Mucosa of stomach (tissue), 1 donor: ENCODE results near the gene FSIP2.

Experiments used
- H3K27me3 ChIP-seq: one replicate; pipeline ENCODE4 v1.7.0; 2013; ENCODE audit warnings: mild to moderate bottlenecking, low read length; ENCODE audit not compliant: control insufficient read depth, insufficient read depth
- H3K36me3 ChIP-seq: one replicate; pipeline ENCODE4 v1.7.0; 2013; ENCODE audit warnings: low read length; ENCODE audit not compliant: control insufficient read depth, insufficient read depth
- H3K4me1 ChIP-seq: one replicate; pipeline ENCODE4 v1.7.0; 2013; ENCODE audit warnings: mild to moderate bottlenecking, low read length; ENCODE audit not compliant: control insufficient read depth, insufficient read depth
- H3K4me3 ChIP-seq: one replicate; pipeline ENCODE4 v1.7.0; 2013; ENCODE audit warnings: low read length
- H3K9ac ChIP-seq: one replicate; pipeline ENCODE4 v1.7.0; 2013; ENCODE audit warnings: mild to moderate bottlenecking, low read length, moderate library complexity
- H3K9me3 ChIP-seq: one replicate; pipeline ENCODE4 v1.7.0; 2013; ENCODE audit warnings: mild to moderate bottlenecking, low read length, moderate library complexity; ENCODE audit not compliant: control insufficient read depth
- donor health status: Pancreatic carcinoma.

FSIP2 gene

DNA sequence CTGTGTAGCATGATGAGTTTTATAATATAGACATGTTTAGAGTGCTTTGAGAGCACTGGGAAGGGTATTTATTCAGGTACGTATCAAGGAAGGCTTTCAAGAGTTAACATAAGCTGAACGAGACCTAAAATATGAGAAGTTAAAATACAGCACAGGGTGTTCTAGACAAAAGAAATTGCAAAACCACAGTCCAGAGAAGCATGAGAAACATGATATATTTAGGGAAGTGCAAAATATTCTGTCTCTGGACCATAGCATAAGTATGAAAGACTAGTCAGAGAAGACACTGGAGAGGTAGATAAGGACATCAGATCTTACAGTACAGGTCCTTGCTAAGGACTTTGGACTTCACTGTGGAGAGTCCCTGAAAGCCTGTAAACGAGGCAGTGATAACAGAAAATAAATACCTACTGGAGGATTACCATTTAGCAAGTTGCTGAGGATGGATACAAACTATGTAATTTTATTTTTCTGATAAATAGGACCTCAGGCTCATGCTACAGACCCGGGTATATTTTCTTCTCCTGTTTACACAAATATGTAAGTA lies 43.7 kb downstream of the FSIP2 start:
- no peaks in the 10 kb centered on the region for H3K4me1 ChIP-seq
- no peak overlapping the region for H3K9ac ChIP-seq
- no peaks in the 10 kb centered on the region for H3K36me3 ChIP-seq
- H3K4me3 ChIP-seq: no peak overlapping the region
- H3K9me3 ChIP-seq: no peaks in the 10 kb centered on the region
- H3K27me3 ChIP-seq: no peaks in the 10 kb centered on the region

DNA sequence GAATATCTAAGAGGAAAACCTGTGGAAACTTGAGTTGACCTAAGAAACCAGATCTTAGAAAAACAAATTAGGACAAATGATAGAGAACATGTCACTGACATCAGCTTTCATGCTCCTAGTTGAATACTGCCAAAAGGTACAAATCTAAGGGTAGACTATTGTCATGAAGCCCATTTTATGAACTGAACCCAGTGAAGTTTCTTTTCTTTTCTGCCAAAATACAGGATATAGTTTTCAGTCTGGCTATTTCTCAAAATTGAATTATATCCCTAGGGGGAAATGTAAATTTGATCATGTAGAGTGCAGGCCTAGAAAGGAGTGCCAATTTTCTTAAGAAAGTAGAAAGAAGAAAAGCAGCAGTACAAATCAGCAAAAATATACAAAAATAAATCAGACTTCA lies 46.6 kb downstream of the FSIP2 start:
- H3K36me3 ChIP-seq: no peaks in the 10 kb centered on the region
- no peaks in the 10 kb centered on the region for H3K4me1 ChIP-seq
- no peaks in the 10 kb centered on the region for H3K27me3 ChIP-seq

DNA sequence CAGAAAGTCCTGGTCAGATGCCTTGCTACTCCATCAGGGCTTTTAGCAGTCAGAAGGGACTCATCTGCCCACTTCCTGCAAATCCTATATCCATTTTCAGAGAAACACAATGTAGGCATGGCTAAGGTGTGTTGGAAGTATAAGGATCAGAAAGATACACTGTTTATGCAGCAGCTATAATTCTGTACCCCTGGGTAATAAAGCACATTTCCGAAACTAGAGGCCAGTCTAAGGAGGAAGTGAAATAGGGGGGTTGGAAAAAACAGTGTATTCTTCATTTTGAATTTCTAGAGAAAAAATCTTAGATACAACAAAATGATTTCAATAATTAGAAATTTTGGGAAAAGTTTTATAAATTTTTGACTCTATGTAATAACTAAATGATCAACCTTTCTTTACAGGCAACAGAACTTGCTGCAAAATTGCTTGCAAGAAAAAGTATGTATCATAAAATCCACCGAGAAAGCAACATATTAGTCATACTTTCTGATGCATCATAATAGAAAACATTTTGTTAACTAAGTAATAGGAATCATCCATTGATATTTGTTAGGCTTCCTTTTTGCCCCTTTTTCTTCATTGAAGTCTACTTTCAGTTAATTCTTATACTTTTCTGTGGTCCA lies 47.4 kb downstream of the FSIP2 start:
- Histone ChIP-seq H3K4me1 (no peaks in the 10 kb centered on the region), H3K9me3 (no peaks in the 10 kb centered on the region), H3K4me3 (no peak overlapping the region), H3K36me3 (no peaks in the 10 kb centered on the region), H3K27me3 (no peaks in the 10 kb centered on the region), H3K9ac (no peak overlapping the region)

More for the DNA sequence above, 46.6 kb downstream of the FSIP2 start:
- Histone ChIP-seq H3K9ac (no peak overlapping the region), H3K4me3 (no peak overlapping the region), H3K9me3 (no peaks in the 10 kb centered on the region)

DNA sequence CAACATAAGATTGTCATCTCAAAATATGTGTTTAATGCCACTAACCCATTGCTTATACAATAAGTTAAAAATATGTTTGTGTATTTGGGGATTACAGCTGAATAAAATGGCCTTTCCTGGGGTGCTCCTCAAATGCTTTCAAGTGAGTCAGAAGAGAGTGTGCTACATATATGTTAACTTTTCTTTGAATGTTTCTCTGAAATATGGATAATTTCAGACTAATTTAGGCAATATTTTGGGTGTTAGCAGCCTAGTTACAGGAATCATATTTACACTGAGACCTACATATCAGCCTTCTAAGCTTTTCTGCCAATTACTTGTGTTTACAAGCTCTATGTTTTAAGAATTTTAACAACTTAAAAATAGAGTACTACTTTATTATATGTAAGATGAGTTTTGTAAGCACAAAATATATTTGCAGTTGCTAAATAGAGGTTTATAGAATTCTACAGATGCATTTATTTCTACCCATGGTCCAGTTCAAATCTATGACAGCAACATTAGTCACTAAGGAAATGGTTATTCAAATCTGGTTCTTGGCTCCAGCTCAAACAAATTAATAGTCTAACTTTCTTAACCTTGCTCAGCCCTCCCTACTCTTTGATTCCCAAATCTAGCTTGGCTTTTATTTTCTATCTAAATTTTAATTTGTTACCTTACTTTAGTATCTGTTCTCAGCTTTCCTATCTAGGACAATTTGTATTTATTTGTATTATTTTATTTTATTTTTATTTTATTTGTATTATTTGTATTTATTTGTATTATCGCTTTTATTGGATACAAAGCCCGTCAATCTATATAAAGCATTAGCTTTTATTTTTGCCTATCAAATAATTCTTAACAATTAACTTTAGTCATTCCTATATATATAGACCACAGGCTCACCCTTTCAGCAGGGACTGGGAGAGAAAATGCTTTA lies 48.9 kb downstream of the FSIP2 start:
- H3K9ac ChIP-seq: no peak overlapping the region
- H3K4me1 ChIP-seq: no peaks in the 10 kb centered on the region
- no peaks in the 10 kb centered on the region for H3K9me3 ChIP-seq
- H3K36me3 ChIP-seq: no peaks in the 10 kb centered on the region
- no peak overlapping the region for H3K4me3 ChIP-seq
- no peaks in the 10 kb centered on the region for H3K27me3 ChIP-seq

DNA sequence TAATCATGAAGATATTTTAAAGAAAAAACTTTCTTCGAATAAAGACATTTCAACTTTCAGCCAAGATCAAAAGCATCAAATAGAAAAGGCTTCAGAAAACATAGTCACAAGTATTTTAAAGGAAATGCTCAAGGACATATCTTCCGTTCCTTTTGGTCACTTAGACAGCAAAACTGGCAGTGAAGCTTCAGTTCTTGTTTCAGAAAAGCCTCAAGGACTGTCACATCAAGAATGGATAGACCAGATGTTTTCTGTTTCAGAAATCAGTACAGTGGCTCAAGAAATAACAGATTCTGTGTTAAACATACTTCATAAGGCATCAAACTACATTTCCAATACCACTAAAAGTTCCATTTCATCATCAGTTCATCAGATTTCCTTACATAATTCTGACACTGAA lies 51.8 kb downstream of the FSIP2 start:
- Histone ChIP-seq H3K4me1 (no peaks in the 10 kb centered on the region), H3K27me3 (no peaks in the 10 kb centered on the region), H3K9me3 (no peaks in the 10 kb centered on the region), H3K36me3 (no peaks in the 10 kb centered on the region), H3K4me3 (no peak overlapping the region), H3K9ac (no peak overlapping the region)

DNA sequence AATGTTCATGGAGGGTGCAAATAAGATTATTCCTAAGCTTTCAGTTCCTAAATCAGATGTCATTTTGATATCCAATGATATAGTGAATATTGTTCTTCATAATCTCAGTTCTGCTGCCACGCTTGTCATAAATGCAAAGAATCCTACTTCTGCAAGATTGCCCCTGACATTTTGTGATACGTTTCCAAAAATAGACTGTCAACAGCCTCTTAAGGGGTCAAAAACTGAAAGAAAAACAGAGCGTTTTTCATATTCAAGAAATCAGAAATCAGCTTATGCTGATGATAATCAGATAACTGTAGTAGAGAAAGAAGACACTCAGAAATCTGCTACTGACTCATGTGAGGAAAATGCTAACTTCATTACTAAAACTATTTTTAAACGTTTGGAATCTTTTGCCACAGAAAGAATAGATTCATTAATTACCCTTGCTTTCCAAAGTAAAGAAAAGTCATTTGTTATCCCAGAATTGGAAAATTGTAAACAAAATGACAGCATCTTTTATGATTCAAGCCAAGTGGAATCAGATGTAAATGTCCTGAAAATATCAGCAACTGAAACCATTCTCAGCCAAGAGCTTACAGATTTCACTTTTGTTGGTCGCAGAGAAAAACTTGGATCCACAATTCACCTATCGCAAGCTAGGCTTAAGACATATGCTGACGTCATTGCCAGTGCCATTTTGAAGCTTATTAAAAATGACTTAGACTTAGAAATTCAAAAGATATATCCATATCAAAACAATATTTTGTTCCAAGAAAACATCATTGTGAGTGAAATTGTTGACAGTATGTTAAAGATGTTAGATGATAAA lies 55.1 kb downstream of the FSIP2 start:
- no peak overlapping the region for H3K9ac ChIP-seq
- no peaks in the 10 kb centered on the region for H3K9me3 ChIP-seq
- H3K27me3 ChIP-seq: no peaks in the 10 kb centered on the region
- no peaks in the 10 kb centered on the region for H3K36me3 ChIP-seq
- no peaks in the 10 kb centered on the region for H3K4me1 ChIP-seq
- H3K4me3 ChIP-seq: no peak overlapping the region

DNA sequence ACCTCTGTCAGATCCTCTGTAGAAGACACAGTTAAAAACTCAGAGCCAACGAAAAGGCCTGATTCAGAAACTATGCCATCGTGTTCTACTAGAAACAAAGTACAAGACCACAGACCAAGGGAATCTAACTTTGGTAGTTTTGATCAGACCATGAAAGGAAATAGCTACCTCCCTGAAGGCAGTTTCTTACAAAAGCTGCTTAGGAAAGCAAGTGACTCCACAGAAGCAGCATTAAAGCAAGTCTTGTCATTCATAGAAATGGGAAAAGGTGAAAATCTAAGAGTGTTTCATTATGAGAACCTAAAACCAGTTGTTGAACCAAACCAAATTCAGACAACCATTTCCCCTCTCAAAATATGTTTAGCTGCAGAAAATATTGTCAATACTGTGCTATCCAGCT lies 58.2 kb downstream of the FSIP2 start:
- H3K9me3 ChIP-seq: no peaks in the 10 kb centered on the region
- H3K9ac ChIP-seq: no peak overlapping the region
- no peak overlapping the region for H3K4me3 ChIP-seq
- H3K27me3 ChIP-seq: no peaks in the 10 kb centered on the region
- H3K4me1 ChIP-seq: no peaks in the 10 kb centered on the region
- no peaks in the 10 kb centered on the region for H3K36me3 ChIP-seq

DNA sequence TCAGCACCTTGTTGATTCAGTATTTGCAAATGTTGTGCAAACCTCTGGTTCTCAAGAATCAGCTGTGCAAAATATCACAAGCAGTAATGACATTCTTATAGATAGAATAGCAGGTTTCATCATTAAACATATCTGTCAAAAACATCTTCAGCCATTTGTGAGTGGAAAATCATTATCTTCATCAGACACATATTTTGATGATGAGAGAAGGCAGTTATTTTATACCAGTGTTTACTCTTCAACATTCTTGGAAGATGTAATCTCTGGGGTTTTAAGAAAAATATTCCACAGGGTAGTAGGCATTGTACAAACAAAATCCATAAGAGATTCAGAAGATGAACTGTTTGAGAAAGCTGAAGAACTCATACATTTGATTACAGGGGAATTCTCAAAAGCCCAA lies 64.3 kb downstream of the FSIP2 start:
- no peak overlapping the region for H3K4me3 ChIP-seq
- no peaks in the 10 kb centered on the region for H3K9me3 ChIP-seq
- no peaks in the 10 kb centered on the region for H3K27me3 ChIP-seq
- no peaks in the 10 kb centered on the region for H3K36me3 ChIP-seq
- H3K9ac ChIP-seq: no peak overlapping the region
- H3K4me1 ChIP-seq: no peaks in the 10 kb centered on the region

DNA sequence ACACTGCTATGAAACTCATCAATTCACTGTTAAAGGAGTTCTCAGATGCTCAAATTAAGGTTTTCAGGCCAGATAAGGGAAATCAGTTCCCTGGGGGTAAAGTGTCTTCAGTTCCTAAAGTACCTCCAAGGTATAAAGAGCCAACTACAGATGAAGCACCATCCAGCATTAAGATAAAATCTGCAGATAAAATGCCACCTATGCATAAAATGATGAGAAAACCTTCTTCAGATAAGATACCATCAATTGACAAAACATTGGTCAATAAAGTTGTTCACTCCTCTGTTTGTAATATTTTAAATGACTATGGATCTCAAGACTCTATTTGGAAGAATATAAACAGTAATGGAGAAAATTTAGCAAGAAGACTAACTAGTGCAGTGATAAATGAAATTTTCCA lies 68.2 kb downstream of the FSIP2 start:
- no peak overlapping the region for H3K9ac ChIP-seq
- no peak overlapping the region for H3K4me3 ChIP-seq
- no peaks in the 10 kb centered on the region for H3K27me3 ChIP-seq
- no peaks in the 10 kb centered on the region for H3K36me3 ChIP-seq
- no peaks in the 10 kb centered on the region for H3K9me3 ChIP-seq
- no peaks in the 10 kb centered on the region for H3K4me1 ChIP-seq

DNA sequence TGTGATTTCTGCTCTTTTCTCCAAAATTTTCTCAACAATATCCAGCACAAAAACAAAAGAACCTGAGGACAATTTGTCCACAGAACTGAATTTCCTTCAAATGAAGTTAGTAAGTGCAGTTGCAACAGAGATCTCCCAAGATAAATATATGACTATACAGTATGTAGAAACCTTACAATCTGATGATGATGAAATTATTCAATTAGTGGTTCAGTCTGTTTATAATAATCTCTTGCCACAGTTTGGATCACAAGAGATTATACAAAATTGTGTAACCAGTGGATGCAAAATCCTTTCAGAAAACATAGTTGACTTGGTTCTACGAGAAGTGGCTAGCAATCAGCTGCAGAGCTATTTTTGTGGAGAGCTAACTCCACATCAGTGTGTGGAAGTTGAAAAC lies 68.7 kb downstream of the FSIP2 start:
- H3K9me3 ChIP-seq: no peaks in the 10 kb centered on the region
- H3K36me3 ChIP-seq: no peaks in the 10 kb centered on the region
- no peak overlapping the region for H3K4me3 ChIP-seq
- no peaks in the 10 kb centered on the region for H3K27me3 ChIP-seq
- H3K9ac ChIP-seq: no peak overlapping the region
- no peaks in the 10 kb centered on the region for H3K4me1 ChIP-seq

DNA sequence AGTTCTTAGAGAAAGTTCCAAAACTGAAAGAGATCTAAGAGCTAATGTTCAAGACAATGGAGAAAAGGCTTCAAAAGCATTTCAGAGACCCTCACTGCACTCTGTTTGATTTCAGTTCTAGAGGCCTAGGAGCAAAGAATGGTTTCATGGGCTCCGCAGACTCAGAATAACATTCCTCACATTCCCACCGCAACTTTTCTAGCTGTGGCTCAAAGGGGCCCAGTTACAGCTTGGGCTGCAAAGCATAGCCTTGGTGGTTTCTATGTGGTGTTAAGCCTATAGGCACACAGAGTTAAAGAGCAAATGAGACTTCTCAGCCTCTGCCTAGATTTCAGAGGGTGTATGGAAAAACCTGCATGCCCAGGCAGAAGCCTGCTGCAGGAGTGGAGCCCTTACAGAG lies 73.0 kb downstream of the FSIP2 start:
- H3K27me3 ChIP-seq: no peaks in the 10 kb centered on the region
- no peak overlapping the region for H3K4me3 ChIP-seq
- H3K4me1 ChIP-seq: peaks cover 6% of the 10 kb centered on the region
- no peak overlapping the region for H3K9ac ChIP-seq
- H3K9me3 ChIP-seq: no peaks in the 10 kb centered on the region
- H3K36me3 ChIP-seq: no peaks in the 10 kb centered on the region

DNA sequence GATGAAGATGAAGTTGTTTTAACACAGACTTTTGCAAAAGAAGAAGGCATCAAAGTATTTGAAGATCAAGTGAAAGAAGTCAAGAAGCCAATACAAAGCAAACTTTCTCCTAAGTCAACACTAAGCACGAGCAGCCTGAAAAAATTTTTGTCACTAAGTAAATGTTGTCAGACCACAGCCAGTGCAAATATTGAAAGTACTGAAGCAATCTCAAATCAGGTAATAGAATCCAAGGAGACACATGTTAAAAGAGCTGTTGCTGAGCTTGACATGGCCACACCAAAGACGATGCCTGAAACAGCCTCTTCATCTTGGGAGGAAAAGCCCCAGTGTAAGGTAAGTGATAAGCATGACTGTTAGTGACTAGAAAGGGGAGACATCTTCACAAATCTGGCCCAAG lies 75.1 kb downstream of the FSIP2 start:
- H3K27me3 ChIP-seq: no peaks in the 10 kb centered on the region
- H3K4me3 ChIP-seq: no peak overlapping the region
- H3K4me1 ChIP-seq: peaks cover 6% of the 10 kb centered on the region
- H3K36me3 ChIP-seq: no peaks in the 10 kb centered on the region
- no peaks in the 10 kb centered on the region for H3K9me3 ChIP-seq
- H3K9ac ChIP-seq: no peak overlapping the region
